ENCODE measurements around the gene IZUMO1R.

GRCh38 chr11:94332814-94333213 lies 28.4 kb downstream of the IZUMO1R start:
- TF ChIP-seq CTCF (IDR thresholded peaks at IDR 0.05) (no peak), POLR2A (IDR thresholded peaks at IDR 0.05) (no peak), EP300 (IDR thresholded peaks at IDR 0.05) (no peak), POLR2AphosphoS5 (IDR thresholded peaks at IDR 0.05) (no peak)
